Activated T-helper 1 cell treated with Interleukin-2 at 50 U/mL for 16 hours (primary cell): ENCODE data around the gene MT1G.

Experiments used
- DNase-seq: peaks from one replicate; pipeline ENCODE4 v3.0.0-alpha.2; 2020; ENCODE audit warnings: low read depth

Gene MT1G

DNA sequence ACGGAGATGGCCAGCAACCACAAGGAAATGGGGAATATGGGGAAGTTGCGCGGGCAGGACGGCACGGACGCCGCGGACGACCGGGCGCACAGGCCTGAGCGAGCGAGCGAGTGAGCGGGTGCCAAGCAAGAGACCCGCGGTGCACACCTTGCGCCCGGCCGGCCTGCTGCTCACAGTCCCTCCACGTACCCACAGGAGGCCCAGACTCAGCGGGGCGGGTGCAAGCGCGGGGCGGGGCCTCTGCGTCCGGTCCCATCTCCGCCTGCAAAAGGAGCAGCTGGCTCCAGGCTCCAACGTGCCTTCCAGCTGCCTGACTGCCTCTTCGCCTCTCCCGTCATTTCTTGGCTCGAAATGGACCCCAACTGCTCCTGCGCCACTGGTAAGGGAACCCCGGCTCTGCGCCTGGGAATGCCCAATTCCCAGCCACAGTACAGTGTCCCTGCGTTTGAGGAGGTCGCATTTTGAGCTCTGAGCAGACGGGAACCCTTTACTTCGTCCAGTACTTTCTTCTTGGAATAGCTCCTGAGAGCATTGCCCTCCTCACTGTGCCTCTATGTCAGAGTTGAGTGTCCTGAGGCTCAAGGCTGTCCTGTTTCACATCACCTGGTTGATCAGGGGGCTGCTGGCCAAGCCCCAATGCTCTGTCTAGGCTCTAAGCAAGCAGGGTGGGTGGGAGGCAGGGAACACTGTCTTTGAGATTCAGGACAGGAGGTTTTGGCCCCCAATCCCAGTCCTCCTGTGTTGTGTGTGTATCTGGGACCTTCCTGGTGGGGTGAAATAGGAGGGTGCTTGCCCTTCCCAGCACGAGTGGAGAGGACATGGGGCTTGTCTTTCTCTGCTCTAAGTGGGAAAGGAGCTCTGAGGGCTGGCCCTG is 50.4 kb downstream of the MT1G start:
- DNase-seq: no peak
